ENCODE measurements around the gene CTDSP2. TPM values are rescaled to one million over a fixed set of nuclear protein-coding genes. Genes with fewer than 3 reads are reported as not detected.
A peak's percentile ranks its signal among the peaks of the same experiment; 100 is the strongest.
"Not testable (repeated sequence)": the region's sequence is repeated elsewhere in the genome, so short reads cannot be mapped to it uniquely, and the experiment has no call there.

The CTDSP2 gene
- total RNA-seq, 1 donor from 2014 or later, result 104 TPM

- DNase-seq, result no peak
- ATAC-seq, result peak; percentile 29
- intact Hi-C loops (cut with micrococcal nuclease), result no loop called here
Measured at GRCh38 chr12:57822392-57823130, 24.0 kb downstream of the CTDSP2 start.

- DNase-seq (no peak), ATAC-seq (peak; percentile 2)
- intact Hi-C loops (cut with micrococcal nuclease), result no loop called here
Measured at GRCh38 chr12:57821474-57822214, 24.9 kb downstream of the CTDSP2 start.

- intact Hi-C loops (cut with micrococcal nuclease); DNase-seq: not testable (repeated sequence)
Measured at GRCh38 chr12:57821015-57821414, 25.5 kb downstream of the CTDSP2 start.

GRCh38 chr12:57820119-57820518 is 26.4 kb downstream of the CTDSP2 start:
- DNase-seq, result not testable (repeated sequence)

More at GRCh38 chr12:57821015-57821414, 25.5 kb downstream of the CTDSP2 start:
- not testable (repeated sequence) for ATAC-seq

GRCh38 chr12:57817990-57818331 is 28.6 kb downstream of the CTDSP2 start:
- ATAC-seq; DNase-seq; intact Hi-C loops (cut with micrococcal nuclease): not testable (repeated sequence)

More at GRCh38 chr12:57820119-57820518, 26.4 kb downstream of the CTDSP2 start:
- intact Hi-C loops (cut with micrococcal nuclease); ATAC-seq: not testable (repeated sequence)

GRCh38 chr12:57817261-57817989 is 29.1 kb downstream of the CTDSP2 start:
- DNase-seq (no peak), ATAC-seq (peak; percentile 21)
- intact Hi-C loops (cut with micrococcal nuclease), result no loop called here

GRCh38 chr12:57816855-57817151 is 29.7 kb downstream of the CTDSP2 start:
- intact Hi-C loops (cut with micrococcal nuclease), result no loop called here
- ATAC-seq (peak; percentile 80), DNase-seq (peak; percentile 70)

GRCh38 chr12:57816001-57816854 is 30.3 kb downstream of the CTDSP2 start:
- ATAC-seq (no peak), DNase-seq (no peak)
- intact Hi-C loops (cut with micrococcal nuclease), result no loop called here

- intact Hi-C loops (cut with micrococcal nuclease), result no loop called here
- ATAC-seq, result no peak
Measured at GRCh38 chr12:57815177-57816000, 31.1 kb downstream of the CTDSP2 start.

GRCh38 chr12:57813971-57814772 is 32.4 kb downstream of the CTDSP2 start:
- intact Hi-C loops (cut with micrococcal nuclease), result no loop called here
- ATAC-seq (no peak), DNase-seq (no peak)

More at GRCh38 chr12:57815177-57816000, 31.1 kb downstream of the CTDSP2 start:
- no peak for DNase-seq

- ATAC-seq, result no peak
Measured at GRCh38 chr12:57813111-57813970, 33.2 kb downstream of the CTDSP2 start.

GRCh38 chr12:57811028-57811755 is 35.3 kb downstream of the CTDSP2 start:
- ATAC-seq, result no peak
- intact Hi-C loops (cut with micrococcal nuclease), result no loop called here
- DNase-seq, result no peak

More at GRCh38 chr12:57813111-57813970, 33.2 kb downstream of the CTDSP2 start:
- no peak for DNase-seq
- intact Hi-C loops (cut with micrococcal nuclease), result no loop called here

- ATAC-seq, result no peak
- no peak for DNase-seq
- intact Hi-C loops (cut with micrococcal nuclease), result no loop called here
Measured at GRCh38 chr12:57810450-57810849, 36.1 kb downstream of the CTDSP2 start.

GRCh38 chr12:57809425-57809824 is 37.1 kb downstream of the CTDSP2 start:
- no peak for ATAC-seq
- intact Hi-C loops (cut with micrococcal nuclease), result no loop called here
- no peak for DNase-seq

GRCh38 chr12:57808351-57808750 is 38.2 kb downstream of the CTDSP2 start:
- no peak for ATAC-seq
- no peak for DNase-seq
- intact Hi-C loops (cut with micrococcal nuclease), result no loop called here

- intact Hi-C loops (cut with micrococcal nuclease), result no loop called here
- ATAC-seq (no peak), DNase-seq (no peak)
Measured at GRCh38 chr12:57807285-57807684, 39.2 kb downstream of the CTDSP2 start.
